Mammary epithelial cell (primary cell): Measurements from ENCODE around the gene SDC3.

Source experiments
- CTCF ChIP-seq, 2 donors: IDR thresholded peaks in 1 of 2; conservative IDR thresholded peaks in 1 of 2; 2 replicates each; pipeline ENCODE4 v1.5.1; 2011 to 2012; ENCODE audit warnings: inconsistent platforms in 2 of 2, low read length in 2 of 2, mild to moderate bottlenecking in 2 of 2, control low read depth in 1 of 2, low read depth in 1 of 2; ENCODE audit not compliant: insufficient read depth in 1 of 2; ENCODE audit errors: extremely low read depth in 1 of 2
- EZH2 ChIP-seq: IDR thresholded peaks from 2 replicates; pipeline ENCODE4 v1.6.1; 2012; ENCODE audit warnings: low read length, inconsistent platforms, borderline replicate concordance

DNA sequence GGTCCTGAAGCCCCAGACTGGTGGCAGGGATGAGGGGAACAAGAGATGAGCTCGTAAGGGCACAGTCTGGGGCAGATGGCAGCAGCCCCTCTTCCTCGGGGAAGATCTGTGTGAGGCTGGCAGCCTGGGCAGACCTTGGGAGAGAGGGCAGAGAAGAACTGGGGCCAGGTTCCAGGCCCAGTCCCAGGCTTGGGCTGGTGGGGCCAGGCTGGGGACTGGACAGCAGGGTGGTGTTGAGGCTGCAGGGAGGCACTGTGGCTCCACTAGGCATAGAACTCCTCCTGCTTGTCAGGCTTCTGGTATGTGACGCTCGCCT is 35.7 kb downstream of the SDC3 start:
- TF ChIP-seq CTCF (conservative IDR thresholded peaks at IDR 0.05 in 1 of 2, IDR thresholded peaks at IDR 0.05 in 1 of 2; ENCODE audit: extremely low read depth in 1 of 2, insufficient read depth in 1 of 2, low read depth in 1 of 2, low read length in 2 of 2), result no peak
- TF ChIP-seq EZH2, result no peak
